Left cardiac atrium (tissue), 4 donors: ENCODE data around the gene SUSD1. TPM values are rescaled to one million over a fixed set of nuclear protein-coding genes. Genes with fewer than 3 reads are reported as not detected.

Experiments
- ATAC-seq, 2 donors: fragments of 200-7000 bp; cut with Tn5 transposase; one replicate each; pipeline ENCODE4 v1.9.1; 2020; ENCODE audit warnings: mild to moderate bottlenecking in 2 of 2, moderate library complexity in 2 of 2
- DNase-seq: peaks from one replicate; pipeline ENCODE4 v3.0.0-alpha.2; 2020
- intact Hi-C, 2 donors: fragments of 100-400 bp; cut with DNase I; formaldehyde crosslinking; loops; one replicate each; pipeline versions ENCODE4 v1.14.1 to v1.15.1; 2022 to 2023
- total RNA-seq, 2 donors: library from RNA; stranded (reverse); fragmentation: NEBNext Ultra II Directional; extraction: Animal tissue kit (Norgen Biotek cat#: 25700); gene quantifications; one replicate each; pipeline ENCODE4 v1.2.1, GENCODE V29; 2021
- donor health status: DM: no; HTN: yes; CAD: no.
- donor health status: DM: no; HTN: yes; CAD: no; lungs with severe emphysema.
- donor health status: DM: yes; HTN: yes; CAD: no.
- donor health status: Dilated cardiomyopathy.

Gene SUSD1
- total RNA-seq, 2 donors from 2014 or later, result 9.4 to 13.7 TPM

DNA sequence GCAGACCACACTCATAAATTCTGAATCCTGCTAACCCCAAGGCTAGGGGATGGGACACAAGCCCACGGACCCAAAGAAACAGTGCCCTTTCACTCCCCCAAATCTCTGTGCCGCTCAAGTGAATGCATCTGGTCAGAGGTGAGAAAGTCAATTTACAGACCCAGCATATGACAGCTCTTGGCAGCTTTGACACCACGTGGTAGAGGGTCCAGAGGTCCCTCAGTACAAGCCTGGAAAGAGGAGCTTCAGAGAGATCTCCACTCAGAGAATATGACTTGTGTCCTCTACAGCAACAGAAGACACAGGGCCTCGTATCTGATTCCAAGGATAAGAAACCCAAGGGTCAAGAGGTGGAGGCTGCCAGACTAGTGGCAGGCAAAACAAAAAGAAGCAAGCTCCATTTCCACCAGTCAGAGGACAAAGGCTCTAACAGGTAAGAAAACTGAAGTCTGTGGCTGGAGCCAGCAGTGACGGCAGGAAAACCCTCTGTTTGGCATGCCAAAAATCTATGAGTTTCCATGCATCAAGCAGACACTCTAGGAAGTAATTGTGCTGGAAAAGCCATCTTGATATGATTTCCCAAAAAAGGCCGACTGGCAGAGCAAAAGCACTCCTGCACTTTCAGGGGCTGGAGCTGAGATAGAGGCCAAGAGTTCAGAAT, 139.8 kb downstream of the SUSD1 start:
- no peak for DNase-seq
- ATAC-seq, result peak; percentile 67 to 86
- intact Hi-C loops, result no loop called here

DNA sequence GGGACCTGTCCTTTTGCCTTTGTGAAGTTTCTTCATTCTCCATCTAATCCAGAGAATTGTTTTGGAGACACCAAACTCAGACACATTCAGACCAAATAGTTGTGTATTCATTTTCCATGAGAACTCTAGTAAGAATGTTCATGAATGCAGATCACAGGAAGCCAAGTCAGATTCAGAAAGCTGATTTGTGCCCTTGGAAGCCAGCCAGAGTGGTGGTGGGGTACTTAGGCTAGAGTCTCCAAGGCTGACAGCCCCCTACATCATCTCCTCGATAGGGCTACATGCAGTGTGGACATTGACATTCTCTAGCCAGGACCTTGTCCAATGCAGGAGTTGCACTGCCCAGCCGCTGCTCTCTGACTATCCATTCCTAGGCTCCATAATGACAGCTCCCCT, 140.9 kb downstream of the SUSD1 start:
- intact Hi-C loops, result no loop called here
- ATAC-seq, result no peak
- DNase-seq, result no peak

DNA sequence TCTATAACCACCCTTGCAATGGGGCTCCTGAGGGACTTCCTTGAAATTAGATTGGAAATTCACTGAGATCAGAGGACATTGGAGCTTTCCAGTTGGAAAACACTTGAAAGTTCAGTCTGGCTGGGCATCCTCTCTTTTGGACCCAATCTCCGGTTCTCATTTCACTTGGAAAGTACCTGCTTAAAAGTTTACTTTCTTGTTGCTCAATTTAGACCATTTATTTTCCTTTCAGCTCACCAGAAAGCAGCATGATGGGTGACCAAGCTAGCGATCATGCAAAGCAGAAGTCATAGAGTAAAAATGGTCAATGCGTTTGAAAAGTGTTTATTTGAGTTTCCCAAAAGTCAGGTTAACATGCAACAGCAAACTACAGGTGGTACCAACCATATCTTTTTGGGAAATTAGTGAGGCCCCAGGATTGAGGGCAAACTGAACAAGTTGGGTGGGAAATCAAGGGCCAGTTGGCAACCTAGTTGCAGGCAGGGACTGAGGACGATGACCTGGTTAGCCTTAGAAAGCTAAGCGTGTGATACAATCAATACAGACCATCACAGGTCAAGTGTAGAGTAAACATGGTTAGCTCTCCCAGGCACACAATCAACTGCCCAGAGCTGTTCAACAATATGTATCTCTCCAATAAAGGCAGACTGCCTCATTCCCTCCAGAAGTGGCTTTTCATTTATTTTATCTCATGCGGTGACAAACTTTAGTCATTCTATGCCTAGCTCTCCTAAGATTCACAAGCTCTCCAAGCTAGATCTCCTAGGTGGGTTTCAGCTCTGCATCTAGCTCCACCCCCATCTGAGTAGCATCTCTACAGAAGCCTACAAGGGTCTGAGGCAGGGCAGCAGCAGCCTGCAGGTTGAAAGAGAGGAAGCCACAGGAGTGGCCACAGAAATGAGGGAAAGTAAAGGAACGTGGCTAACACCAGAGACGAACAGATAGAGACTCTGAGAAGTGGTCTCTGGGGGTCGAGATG, 141.6 kb downstream of the SUSD1 start:
- no peak for ATAC-seq
- intact Hi-C loops, result no loop called here
- no peak for DNase-seq

DNA sequence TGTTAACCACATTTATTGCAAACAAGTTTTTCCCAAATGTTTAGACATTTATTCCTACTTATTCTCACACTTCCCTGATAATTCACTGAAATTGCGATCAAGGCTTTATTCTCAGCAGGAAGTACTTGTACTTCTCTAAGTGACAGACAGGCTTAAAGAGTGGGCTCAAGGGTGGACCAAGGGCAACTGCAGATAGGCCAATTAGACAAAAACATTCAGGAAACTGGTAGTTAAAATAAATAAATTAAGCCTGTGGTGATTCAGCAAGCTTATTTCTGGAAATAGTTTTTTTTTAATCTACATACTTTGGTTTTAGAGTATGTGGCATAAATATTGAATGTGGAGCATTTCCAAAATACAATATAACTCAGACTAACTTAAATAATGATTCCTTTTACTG, 142.4 kb downstream of the SUSD1 start:
- DNase-seq (no peak), ATAC-seq (no peak)
- intact Hi-C loops, result no loop called here

DNA sequence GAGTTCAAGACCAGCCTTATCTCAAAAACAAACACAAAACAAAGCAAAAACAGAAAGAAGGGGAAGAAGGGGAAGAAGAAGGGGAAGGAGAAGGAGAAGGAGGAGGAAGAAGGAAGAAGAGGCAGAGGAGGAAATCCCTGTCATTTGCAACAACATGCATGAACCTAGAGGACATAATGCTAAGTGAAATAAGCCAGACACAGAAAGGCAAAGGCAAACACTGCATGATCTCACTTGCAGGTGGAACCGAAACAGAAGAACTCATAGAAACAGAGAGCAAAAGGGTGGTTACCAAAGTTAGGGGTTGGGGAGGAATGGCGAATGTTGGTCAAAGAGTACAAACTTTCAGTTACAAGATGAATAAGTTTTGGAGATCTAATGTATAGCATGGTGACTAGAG, 143.1 kb downstream of the SUSD1 start:
- DNase-seq (no peak), ATAC-seq (no peak)
- intact Hi-C loops, result no loop called here

DNA sequence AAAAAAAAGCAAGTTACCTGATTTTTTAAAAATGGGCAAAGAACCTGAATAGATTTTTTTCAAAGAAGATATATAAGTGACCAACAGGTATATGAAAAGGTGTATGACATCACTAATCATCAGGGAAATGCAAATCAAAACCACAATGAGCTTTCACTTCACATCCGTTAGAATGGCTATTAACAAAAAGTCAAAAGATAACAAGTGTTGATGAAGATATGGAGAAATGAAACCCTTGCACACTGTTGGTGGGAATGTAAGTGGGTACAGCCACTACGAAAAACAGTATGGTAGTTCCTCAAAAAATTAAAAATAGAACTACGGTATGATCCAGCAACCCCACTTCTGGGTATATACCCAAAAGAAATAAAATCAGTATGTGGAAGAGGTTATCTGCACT, 143.7 kb downstream of the SUSD1 start:
- no peak for ATAC-seq
- no peak for DNase-seq
- intact Hi-C loops, result no loop called here

DNA sequence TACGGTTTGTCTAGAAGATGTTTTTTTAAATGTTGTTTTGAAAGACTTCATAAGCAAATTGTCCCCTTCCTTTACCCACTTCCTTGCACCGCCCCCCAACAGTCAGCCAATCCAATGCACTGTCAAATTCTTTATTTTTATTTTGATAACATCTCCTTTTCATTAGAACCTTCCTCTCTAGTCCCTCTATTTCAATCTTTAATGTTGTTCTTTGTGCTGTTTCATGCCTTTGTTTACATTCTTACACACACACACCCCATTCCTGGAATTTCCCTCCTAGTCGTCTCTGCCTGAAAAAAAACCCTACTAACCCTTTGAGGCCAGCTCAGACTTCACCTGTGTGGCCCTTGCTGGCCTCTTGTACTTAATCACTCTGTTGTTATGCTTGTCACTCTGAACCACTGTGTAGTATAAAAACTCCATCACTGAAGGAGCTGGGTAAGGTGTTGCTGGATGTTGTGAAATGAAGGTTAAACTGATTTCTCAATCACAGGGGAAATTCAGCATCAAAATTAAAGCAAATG, 145.1 kb downstream of the SUSD1 start:
- ATAC-seq (no peak), DNase-seq (no peak)
- intact Hi-C loops, result no loop called here

DNA sequence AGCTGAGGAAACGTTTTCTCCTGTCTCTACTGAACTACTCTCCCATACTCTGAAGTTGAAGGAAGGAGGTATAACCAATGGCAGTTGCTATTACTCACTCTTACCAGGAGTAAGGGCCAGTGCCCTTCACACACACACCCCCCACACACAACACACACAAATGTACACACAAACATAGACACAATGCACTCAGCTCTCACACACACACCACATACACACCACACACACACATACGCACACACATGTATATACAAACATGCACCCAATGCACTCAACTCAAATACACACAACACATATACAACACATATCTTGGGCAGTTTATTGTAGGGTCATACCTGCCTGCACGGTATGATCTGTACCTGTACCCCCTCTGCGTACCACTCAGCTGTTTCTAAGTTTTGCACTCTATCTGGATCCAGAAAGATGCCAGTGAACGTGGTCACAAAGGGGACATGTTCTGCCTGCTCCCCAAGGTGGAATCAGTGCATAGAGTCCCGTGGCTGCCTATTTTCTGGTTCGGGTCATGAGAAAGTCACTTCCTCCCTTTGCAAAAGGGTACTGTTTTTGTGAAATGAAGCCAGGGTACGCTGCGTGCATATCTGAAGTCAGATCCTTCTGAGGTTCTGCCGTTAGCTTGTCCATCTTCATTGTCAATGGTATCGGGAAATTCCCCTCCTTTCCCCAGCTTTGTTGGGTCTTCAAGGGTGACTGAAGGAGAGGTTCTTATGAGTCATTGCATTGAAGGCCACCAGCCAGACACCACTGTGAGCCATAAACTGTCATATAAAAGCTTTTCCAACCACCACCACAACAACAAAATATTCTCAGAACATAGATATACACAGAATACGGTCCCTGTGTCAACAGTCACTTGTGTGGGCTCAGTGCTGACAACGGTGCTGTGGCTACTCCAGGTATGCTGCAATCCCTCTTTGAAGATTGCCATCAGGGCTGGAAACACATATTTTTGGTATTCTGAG, 146.6 kb downstream of the SUSD1 start:
- intact Hi-C loops, result no loop called here
- DNase-seq (no peak), ATAC-seq (no peak)

DNA sequence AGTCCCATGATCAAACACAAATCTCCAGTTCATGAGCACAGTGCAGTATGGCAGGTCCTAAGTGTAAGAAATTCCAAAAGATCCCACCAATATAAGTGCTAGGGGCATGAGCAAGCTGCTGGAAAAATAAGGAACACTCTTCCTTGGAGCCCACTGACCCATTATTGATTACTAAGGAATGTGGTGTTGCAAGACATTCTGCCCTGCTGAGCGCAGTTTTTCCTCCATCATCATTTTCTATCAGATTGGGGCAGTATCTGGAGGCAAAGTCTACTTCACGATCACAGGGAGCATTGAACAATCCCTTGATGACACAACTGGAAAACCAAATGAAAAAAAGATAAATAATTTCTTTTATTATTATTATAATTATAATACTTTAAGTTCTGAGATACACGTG, 149.2 kb downstream of the SUSD1 start:
- intact Hi-C loops, result no loop called here
- ATAC-seq (no peak), DNase-seq (no peak)

DNA sequence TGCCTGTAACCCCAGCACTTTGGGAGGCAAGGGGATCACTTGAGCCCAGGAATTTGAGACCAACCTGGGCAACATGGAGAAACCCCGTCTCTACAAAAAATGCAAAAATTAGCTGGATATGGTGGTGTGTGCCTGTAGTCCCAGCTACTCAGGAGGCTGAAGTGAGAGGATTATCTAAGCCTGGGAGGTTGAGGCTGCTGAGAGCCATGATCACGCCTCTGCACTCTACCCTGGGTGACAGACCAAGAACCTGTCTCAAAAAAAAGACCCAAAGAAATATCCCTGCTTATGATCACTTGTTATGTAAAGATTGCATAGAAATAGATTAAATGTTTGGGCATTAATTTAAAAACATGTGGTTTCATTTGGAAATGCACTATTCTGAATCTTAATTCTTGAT, 153.4 kb downstream of the SUSD1 start:
- ATAC-seq, result no peak
- no peak for DNase-seq
- intact Hi-C loops, result no loop called here

DNA sequence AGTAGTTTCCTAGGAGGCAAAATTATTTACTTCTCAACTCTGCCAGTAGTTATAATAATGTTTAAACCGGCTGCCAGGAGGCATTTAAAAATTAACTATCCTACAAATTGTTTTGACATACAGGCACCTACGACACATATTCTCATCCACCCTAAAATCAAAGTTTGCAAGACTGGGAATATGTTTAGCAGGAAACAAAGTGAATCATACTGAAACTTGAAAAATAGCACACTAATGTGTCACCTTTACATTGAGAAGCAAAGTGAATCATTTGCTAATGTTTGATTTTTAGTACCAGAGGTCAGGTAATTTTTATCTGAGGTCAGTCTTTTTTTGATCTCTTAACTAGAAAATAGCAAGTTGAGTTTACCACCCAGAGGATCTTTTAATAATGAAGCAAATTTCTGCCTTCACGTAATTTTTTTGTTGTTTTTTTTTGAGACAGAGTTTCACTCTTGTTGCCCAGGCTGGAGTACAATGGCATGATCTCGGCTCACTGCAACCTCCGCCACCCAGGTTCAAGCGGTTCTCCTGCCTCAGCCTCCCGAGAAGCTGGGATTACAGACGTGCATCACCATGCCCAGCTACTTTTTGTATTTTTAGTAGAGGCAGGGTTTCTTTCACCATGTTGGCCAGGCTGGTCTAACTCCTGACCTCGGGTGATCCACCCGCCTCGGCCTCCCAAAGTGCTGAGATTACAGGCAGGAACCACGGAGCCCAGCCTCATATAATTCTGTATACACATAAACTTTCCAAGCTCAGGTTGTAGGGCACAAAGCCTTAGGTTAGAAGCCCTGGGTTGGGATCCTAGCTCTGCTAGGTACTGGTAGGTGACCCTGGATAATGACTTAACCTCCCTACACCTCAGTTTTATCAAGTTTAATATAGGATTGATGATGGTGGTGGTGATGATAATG, 154.2 kb downstream of the SUSD1 start:
- ATAC-seq (no peak), DNase-seq (no peak)
- intact Hi-C loops, result no loop called here

DNA sequence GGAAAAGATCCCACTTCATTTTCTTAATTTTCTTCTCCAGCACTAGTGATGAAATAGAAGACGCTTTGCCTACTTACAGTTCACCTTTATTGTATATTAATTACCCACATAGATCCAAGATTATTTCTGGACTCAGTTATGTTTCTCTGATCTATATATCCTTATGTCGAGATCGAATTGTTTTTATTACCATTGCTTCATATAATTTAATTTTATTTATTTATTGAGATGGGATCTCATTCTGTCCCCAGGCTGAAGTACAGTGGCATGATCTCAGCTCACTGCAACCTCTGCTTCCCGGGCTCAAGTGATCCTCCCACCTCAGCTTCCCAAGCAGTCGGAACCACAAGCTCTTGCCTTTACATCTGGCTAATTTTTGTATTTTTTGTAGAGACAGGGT, 157.2 kb downstream of the SUSD1 start:
- ATAC-seq (no peak), DNase-seq (no peak)
- intact Hi-C loops, result no loop called here

DNA sequence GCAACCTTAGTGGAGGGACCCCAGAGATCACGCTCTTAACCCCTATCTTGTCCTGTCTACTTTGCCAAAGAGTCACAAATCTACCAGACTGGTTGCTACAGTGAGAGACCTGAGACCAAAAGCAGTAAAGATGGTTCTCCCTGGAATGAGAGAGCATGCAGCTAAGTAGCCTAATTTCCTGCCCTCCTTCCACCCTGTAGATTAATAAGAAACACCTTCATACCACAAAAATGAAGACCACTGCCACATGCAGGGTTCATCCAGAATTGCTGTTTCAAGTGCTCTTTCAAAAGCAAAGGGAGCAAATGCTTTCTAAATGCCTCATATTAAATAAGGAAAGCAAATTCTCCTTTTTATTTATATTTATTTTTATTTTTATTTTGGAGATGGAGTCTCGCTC, 159.4 kb downstream of the SUSD1 start:
- DNase-seq (no peak), ATAC-seq (no peak)
- intact Hi-C loops, result no loop called here

DNA sequence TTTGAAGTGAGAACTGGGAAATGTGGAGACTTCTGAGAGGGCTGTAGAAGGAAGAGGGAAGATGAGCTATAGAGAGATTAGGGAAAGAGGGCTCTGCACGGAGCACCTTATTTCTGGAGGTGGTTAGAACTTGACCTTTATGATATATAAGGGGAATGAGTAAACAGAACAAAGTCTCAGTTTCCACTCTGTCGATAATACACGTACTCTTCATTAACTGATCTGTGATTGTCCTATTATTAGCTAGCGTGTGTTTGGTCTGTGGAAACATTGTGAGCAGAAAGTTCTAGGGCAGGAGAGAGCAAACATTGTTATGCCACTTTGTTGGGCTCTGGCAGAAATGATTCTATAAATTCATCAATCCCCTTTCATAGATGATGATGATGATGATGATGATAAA, 159.9 kb downstream of the SUSD1 start:
- intact Hi-C loops, result no loop called here
- ATAC-seq, result no peak
- DNase-seq, result no peak

DNA sequence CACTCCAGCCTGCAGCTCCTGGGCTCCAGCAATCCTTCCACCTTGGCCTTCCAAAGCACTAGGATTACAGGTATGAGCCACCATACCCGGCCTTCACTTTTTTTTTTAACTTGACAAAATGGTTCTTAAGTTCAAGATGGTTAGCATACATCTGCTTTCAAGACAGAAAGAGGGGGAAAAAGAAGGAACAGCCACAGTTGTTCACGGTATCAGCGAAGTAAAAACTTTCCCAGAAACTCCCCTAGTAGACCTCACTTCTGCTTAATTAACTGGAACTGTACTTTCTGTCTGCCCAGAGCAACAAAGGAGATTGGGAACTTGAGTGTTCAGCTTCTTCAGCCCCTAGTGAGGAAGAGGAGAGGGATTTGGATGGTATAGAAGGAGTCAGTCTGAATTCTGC, 161.8 kb downstream of the SUSD1 start:
- ATAC-seq (no peak), DNase-seq (no peak)
- intact Hi-C loops, result no loop called here

DNA sequence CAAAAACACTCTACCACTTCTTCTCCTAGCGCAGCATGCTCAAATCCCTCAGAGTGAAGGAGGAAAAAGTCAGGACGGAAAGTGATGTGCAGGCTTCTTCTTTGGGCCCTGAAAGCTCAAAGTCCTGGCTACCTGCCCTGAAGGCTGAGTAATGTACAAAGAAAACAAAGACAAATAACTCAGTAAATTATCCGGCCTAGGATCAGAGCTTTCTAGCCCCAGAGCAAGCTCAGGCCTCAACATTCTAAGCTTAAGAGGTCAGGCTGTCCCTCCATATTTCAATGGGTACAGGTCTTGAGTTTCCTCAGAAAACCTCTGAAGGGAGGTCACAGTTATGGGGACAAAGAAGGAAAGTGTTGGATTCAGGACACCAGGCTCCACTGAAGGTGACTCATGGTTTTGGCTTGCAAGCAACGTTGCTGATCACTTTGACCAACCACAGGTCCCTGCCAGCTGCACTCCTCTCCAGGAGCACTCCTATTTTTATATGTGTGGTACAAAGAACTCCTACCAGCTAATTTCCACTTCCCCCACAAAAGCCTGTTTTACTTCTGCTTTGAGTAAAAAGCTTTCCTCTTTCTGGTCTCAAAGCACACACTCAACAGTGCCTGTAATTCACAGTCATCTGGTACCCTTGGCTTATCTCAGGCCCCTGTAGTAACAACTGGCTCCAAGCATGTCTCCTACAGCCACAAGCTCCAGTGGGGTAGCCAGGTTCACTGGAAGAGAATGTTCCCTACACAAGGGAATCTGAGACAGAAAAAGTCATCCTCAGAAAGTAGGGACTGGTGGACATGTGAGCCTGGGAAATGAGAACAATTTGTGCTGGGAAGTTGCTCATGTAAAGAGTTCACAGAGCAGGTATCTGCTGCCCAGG, 162.8 kb downstream of the SUSD1 start:
- DNase-seq (peak; percentile 65), ATAC-seq (peak; percentile 67 to 98)
- intact Hi-C loops, result no loop called here

DNA sequence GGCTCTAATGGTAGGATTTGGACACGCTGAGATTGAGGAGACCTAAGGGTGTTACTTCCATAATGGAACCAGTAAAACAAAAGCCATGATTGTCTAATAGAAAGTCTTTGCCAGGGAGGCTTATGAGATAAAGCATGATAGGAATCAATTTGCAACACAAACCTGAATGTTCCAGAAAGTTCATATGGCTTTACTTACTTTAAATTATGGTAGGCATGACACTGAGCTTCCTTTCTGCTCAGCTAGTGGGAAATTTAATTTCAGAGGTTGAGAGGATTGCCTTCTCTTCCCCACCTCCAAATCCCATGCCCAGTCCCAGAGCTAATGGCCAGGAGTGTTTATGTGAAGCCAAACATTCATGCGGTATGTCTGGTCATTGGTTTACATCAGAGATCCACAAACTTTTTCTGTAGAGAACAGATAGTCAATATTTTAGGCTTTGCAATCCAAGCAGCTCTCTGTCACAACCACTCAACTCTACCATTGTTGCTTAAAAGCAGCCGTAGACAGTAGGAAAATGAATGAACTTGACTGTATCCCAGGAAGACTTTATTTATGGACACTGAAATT, 164.0 kb downstream of the SUSD1 start:
- ATAC-seq (no peak), DNase-seq (no peak)
- intact Hi-C loops, result no loop called here
